SIG-M5 (cell line): ENCODE results near the gene DOLK.

Source experiments
- DNase-seq: peaks from one replicate; lab custom pipeline; 2025; lab: John Stamatoyannopoulos, UW

The DOLK gene

GRCh38 chr9:128933731-128934130, 13.7 kb downstream of the DOLK start:
- no peak for DNase-seq

- no peak for DNase-seq
Observed at GRCh38 chr9:128929560-128929959, 17.8 kb downstream of the DOLK start.

- DNase-seq = no peak
Observed at GRCh38 chr9:128928624-128929023, 18.8 kb downstream of the DOLK start.

GRCh38 chr9:128927731-128928411, 19.5 kb downstream of the DOLK start:
- DNase-seq = no peak

- DNase-seq = no peak
Observed at GRCh38 chr9:128923493-128923883, 23.9 kb downstream of the DOLK start.

GRCh38 chr9:128921881-128922763, 25.3 kb downstream of the DOLK start:
- no peak for DNase-seq

- no peak for DNase-seq
Observed at GRCh38 chr9:128920381-128921058, 26.9 kb downstream of the DOLK start, which contains the start of gene PHYHD1. PHYHD1 (plus strand) TSS chr9:128920982; CDS start chr9:128922324, 1,342 bp downstream.

GRCh38 chr9:128919402-128920089, 27.9 kb downstream of the DOLK start:
- DNase-seq = no peak

GRCh38 chr9:128918921-128919320, 28.5 kb downstream of the DOLK start:
- DNase-seq = no peak

- DNase-seq = no peak
Observed at GRCh38 chr9:128917151-128917849, 30.1 kb downstream of the DOLK start.

- DNase-seq = no peak
Observed at GRCh38 chr9:128916745-128917144, 30.7 kb downstream of the DOLK start.

- DNase-seq = no peak
Observed at GRCh38 chr9:128916204-128916603, 31.2 kb downstream of the DOLK start.

- DNase-seq = no peak
Observed at GRCh38 chr9:128913995-128914772, 33.2 kb downstream of the DOLK start.

GRCh38 chr9:128913048-128913900, 34.1 kb downstream of the DOLK start:
- no peak for DNase-seq

- DNase-seq = no peak
Observed at GRCh38 chr9:128912270-128912853, 35.0 kb downstream of the DOLK start.

GRCh38 chr9:128911529-128912035, 35.8 kb downstream of the DOLK start:
- no peak for DNase-seq

GRCh38 chr9:128910906-128911305, 36.5 kb downstream of the DOLK start:
- no peak for DNase-seq

GRCh38 chr9:128909859-128910258, 37.5 kb downstream of the DOLK start:
- no peak for DNase-seq

- no peak for DNase-seq
Observed at GRCh38 chr9:128908372-128908771, 39.0 kb downstream of the DOLK start.
